HEK293 (cell line): ENCODE results near the gene TCF7L1.

ENCODE experiments used
- CTCF ChIA-PET: fragments of 350-600 bp; formaldehyde crosslinking; extraction: SDS; loops from one replicate; lab custom pipeline; 2021; ENCODE audit warnings: antibody characterized with exemption; lab: Yijun Ruan, JAX
- POLR2A ChIA-PET: fragments of 300-600 bp; formaldehyde crosslinking; extraction: SDS; loops from one replicate; lab custom pipeline; 2020; ENCODE audit warnings: antibody characterized with exemption, inconsistent platforms; lab: Yijun Ruan, JAX
- H3K27ac ChIP-seq: fragments of 200-500 bp; sonication (Bioruptor generic); 2 replicates; pipeline ENCODE4 v1.5.1; 2014; ENCODE audit warnings: low read depth, low read length, control low read depth, inconsistent platforms; ENCODE audit errors: extremely low read depth
- H3K36me3 ChIP-seq, 2 experiments: fragments of 200-500 bp in 1 of 2; sonication (Bioruptor generic) in 1 of 2; 1 replicate in 1 of 2; 2 replicates in 1 of 2; pipeline ENCODE4 v1.5.1; 2014 to 2017; ENCODE audit warnings: inconsistent platforms in 2 of 2, low read length in 2 of 2; ENCODE audit not compliant: control insufficient read depth in 2 of 2, insufficient read depth in 1 of 2
- H3K4me1 ChIP-seq: fragments of 200-500 bp; sonication (Bioruptor generic); 2 replicates; pipeline ENCODE4 v1.5.1; 2014; ENCODE audit warnings: mild to moderate bottlenecking, low read length, inconsistent platforms; ENCODE audit not compliant: control insufficient read depth, insufficient read depth
- H3K4me3 ChIP-seq: 2 replicates; pipeline ENCODE4 v1.5.1; 2011; ENCODE audit warnings: low read depth, mild to moderate bottlenecking, control low read depth, low read length, moderate library complexity
- H3K9me3 ChIP-seq: fragments of 200-500 bp; sonication (Bioruptor generic); 2 replicates; pipeline ENCODE4 v1.5.1; 2014; ENCODE audit warnings: low read depth, low read length, inconsistent platforms; ENCODE audit not compliant: control insufficient read depth, insufficient read depth
- AEBP2 ChIP-seq: fragments of 450-650 bp; formaldehyde crosslinking; IDR thresholded peaks from 2 replicates; pipeline ENCODE4 v1.5.1; 2016; ENCODE audit warnings: missing biosample characterization, missing genetic modification characterization, borderline replicate concordance
- HOXD13 ChIP-seq: sonication (generic); formaldehyde crosslinking; IDR thresholded peaks from 2 replicates; pipeline ENCODE4 v1.8.0; 2022; ENCODE audit warnings: missing genetic modification reagents, borderline replicate concordance
- INSM2 ChIP-seq: fragments of 450-650 bp; formaldehyde crosslinking; IDR thresholded peaks from 2 replicates; pipeline ENCODE4 v1.5.1; 2016; ENCODE audit warnings: missing biosample characterization, missing genetic modification characterization
- OSR2 ChIP-seq: fragments of 450-650 bp; formaldehyde crosslinking; IDR thresholded peaks from 2 replicates; pipeline ENCODE4 v1.5.1; 2016; ENCODE audit warnings: missing biosample characterization, missing genetic modification characterization
- PRDM1 ChIP-seq: fragments of 450-650 bp; formaldehyde crosslinking; IDR thresholded peaks from 2 replicates; pipeline ENCODE4; 2016; ENCODE audit warnings: missing biosample characterization, missing genetic modification characterization
- SCRT2 ChIP-seq: fragments of 450-650 bp; formaldehyde crosslinking; IDR thresholded peaks from 2 replicates; pipeline ENCODE4 v1.5.1; 2016; ENCODE audit warnings: missing biosample characterization, missing genetic modification characterization
- ZBTB21 ChIP-seq: fragments of 450-650 bp; formaldehyde crosslinking; IDR thresholded peaks from 2 replicates; pipeline ENCODE4 v1.5.1; 2017; ENCODE audit warnings: missing biosample characterization, missing genetic modification characterization
- ZBTB26 ChIP-seq: fragments of 450-650 bp; formaldehyde crosslinking; optimal IDR thresholded peaks from 2 replicates; pipeline ENCODE3; 2016; ENCODE audit warnings: missing biosample characterization, mild to moderate bottlenecking, missing genetic modification characterization
- ZFP69B ChIP-seq: fragments of 450-650 bp; formaldehyde crosslinking; IDR thresholded peaks from 2 replicates; pipeline ENCODE4 v1.5.1; 2016; ENCODE audit warnings: missing biosample characterization, missing genetic modification characterization
- ZNF214 ChIP-seq: fragments of 450-650 bp; formaldehyde crosslinking; IDR thresholded peaks from 2 replicates; pipeline ENCODE4 v1.5.1; 2017; ENCODE audit warnings: missing biosample characterization, mild to moderate bottlenecking, missing genetic modification characterization, borderline replicate concordance
- ZNF473 ChIP-seq: fragments of 450-650 bp; formaldehyde crosslinking; IDR thresholded peaks from 2 replicates; pipeline ENCODE4 v1.5.1; 2017; ENCODE audit warnings: missing biosample characterization, missing genetic modification characterization
- ZNF555 ChIP-seq: fragments of 450-650 bp; formaldehyde crosslinking; conservative IDR thresholded peaks from 2 replicates; pipeline ENCODE4 v1.5.1; 2017; ENCODE audit warnings: missing biosample characterization, mild to moderate bottlenecking, missing genetic modification characterization, inconsistent platforms
- ZNF654 ChIP-seq: fragments of 450-650 bp; formaldehyde crosslinking; IDR thresholded peaks from 2 replicates; pipeline ENCODE4 v1.5.1; 2016; ENCODE audit warnings: low read depth, missing biosample characterization, missing genetic modification characterization
- ZNF76 ChIP-seq: fragments of 450-650 bp; formaldehyde crosslinking; IDR thresholded peaks from 2 replicates; pipeline ENCODE4; 2016; ENCODE audit warnings: low read depth, missing biosample characterization, missing genetic modification characterization, borderline replicate concordance
- ZNF777 ChIP-seq: fragments of 450-650 bp; formaldehyde crosslinking; IDR thresholded peaks from 2 replicates; pipeline ENCODE4 v1.5.1; 2017; ENCODE audit warnings: missing biosample characterization, missing genetic modification characterization, borderline replicate concordance
- ZSCAN4 ChIP-seq: fragments of 450-650 bp; formaldehyde crosslinking; IDR thresholded peaks from 2 replicates; pipeline ENCODE4 v1.5.1; 2017; ENCODE audit warnings: missing biosample characterization, missing genetic modification characterization
- TF ChIP-seq, protein P1 (sequence below): fragments of 450-650 bp; formaldehyde crosslinking; IDR thresholded peaks from 2 replicates; pipeline ENCODE4 v1.5.1; 2016; ENCODE audit warnings: missing biosample characterization, missing genetic modification characterization
- TF ChIP-seq, protein P2 (sequence below): fragments of 450-650 bp; formaldehyde crosslinking; IDR thresholded peaks from 2 replicates; pipeline ENCODE4 v1.5.1; 2017; ENCODE audit warnings: missing biosample characterization, missing genetic modification characterization
- TF ChIP-seq, protein P3 (sequence below): fragments of 450-650 bp; formaldehyde crosslinking; IDR thresholded peaks from 2 replicates; pipeline ENCODE4 v1.5.1; 2016; ENCODE audit warnings: missing biosample characterization, missing genetic modification characterization

TCF7L1 gene

GRCh38 chr2:85157345-85157744 is 24.2 kb downstream of the TCF7L1 start (continued):
- TF ChIP-seq, protein P1, sequence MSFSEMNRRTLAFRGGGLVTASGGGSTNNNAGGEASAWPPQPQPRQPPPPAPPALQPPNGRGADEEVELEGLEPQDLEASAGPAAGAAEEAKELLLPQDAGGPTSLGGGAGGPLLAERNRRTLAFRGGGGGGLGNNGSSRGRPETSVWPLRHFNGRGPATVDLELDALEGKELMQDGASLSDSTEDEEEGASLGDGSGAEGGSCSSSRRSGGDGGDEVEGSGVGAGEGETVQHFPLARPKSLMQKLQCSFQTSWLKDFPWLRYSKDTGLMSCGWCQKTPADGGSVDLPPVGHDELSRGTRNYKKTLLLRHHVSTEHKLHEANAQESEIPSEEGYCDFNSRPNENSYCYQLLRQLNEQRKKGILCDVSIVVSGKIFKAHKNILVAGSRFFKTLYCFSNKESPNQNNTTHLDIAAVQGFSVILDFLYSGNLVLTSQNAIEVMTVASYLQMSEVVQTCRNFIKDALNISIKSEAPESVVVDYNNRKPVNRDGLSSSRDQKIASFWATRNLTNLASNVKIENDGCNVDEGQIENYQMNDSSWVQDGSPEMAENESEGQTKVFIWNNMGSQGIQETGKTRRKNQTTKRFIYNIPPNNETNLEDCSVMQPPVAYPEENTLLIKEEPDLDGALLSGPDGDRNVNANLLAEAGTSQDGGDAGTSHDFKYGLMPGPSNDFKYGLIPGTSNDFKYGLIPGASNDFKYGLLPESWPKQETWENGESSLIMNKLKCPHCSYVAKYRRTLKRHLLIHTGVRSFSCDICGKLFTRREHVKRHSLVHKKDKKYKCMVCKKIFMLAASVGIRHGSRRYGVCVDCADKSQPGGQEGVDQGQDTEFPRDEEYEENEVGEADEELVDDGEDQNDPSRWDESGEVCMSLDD: no peak
- no peak for TF ChIP-seq INSM2 (tag by site-specific recombination)
- TF ChIP-seq AEBP2 (tag by site-specific recombination): no peak
- TF ChIP-seq ZBTB26 (tag by site-specific recombination): no peak
- TF ChIP-seq ZNF555 (tag by site-specific recombination): no peak
- TF ChIP-seq ZNF473 (tag by site-specific recombination): no peak

DNA sequence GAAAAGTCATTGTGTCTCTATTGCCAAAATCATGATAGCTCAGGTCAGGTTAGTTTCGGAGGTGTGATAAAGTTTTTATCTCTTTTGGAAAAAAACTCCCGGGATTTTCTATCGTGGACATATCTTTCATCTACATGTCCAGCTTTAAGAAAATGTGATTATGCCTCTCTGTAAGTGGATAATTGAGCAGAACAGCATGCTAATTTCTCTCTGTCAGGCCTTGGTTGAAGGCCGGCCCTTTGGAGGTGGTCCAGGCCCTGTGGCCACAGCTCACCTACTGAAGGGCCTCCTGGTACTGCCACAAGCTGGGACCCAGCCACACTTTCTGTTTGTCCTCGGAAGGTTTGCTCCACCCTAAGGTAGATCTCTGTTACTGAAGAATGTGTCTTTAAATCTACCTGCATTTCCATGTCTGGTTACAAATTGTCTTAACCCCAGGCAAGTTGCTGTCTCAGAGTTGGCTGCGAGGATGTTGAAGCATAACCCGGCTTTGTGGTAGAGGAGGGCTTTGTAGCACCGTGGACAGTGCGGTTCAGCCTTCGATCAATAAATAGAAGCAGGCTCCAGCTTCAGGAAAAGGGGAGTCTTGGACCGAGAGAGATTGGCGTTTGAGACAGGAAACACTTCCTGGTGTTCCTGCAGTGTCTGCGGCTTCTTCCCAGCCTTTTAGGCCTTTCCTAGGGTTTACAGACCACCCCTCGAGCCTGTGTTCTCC is 25.5 kb downstream of the TCF7L1 start:
- no peak for TF ChIP-seq HOXD13 (CRISPR knock-in tag)
- no peak for TF ChIP-seq SCRT2 (tag by site-specific recombination)
- TF ChIP-seq, protein P2, sequence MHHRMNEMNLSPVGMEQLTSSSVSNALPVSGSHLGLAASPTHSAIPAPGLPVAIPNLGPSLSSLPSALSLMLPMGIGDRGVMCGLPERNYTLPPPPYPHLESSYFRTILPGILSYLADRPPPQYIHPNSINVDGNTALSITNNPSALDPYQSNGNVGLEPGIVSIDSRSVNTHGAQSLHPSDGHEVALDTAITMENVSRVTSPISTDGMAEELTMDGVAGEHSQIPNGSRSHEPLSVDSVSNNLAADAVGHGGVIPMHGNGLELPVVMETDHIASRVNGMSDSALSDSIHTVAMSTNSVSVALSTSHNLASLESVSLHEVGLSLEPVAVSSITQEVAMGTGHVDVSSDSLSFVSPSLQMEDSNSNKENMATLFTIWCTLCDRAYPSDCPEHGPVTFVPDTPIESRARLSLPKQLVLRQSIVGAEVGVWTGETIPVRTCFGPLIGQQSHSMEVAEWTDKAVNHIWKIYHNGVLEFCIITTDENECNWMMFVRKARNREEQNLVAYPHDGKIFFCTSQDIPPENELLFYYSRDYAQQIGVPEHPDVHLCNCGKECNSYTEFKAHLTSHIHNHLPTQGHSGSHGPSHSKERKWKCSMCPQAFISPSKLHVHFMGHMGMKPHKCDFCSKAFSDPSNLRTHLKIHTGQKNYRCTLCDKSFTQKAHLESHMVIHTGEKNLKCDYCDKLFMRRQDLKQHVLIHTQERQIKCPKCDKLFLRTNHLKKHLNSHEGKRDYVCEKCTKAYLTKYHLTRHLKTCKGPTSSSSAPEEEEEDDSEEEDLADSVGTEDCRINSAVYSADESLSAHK (tag by site-specific recombination): no peak
- TF ChIP-seq OSR2: no peak
- TF ChIP-seq ZNF214: no peak
- no peak for TF ChIP-seq ZBTB21 (tag by site-specific recombination)
- TF ChIP-seq PRDM1: no peak
- TF ChIP-seq, protein P3, sequence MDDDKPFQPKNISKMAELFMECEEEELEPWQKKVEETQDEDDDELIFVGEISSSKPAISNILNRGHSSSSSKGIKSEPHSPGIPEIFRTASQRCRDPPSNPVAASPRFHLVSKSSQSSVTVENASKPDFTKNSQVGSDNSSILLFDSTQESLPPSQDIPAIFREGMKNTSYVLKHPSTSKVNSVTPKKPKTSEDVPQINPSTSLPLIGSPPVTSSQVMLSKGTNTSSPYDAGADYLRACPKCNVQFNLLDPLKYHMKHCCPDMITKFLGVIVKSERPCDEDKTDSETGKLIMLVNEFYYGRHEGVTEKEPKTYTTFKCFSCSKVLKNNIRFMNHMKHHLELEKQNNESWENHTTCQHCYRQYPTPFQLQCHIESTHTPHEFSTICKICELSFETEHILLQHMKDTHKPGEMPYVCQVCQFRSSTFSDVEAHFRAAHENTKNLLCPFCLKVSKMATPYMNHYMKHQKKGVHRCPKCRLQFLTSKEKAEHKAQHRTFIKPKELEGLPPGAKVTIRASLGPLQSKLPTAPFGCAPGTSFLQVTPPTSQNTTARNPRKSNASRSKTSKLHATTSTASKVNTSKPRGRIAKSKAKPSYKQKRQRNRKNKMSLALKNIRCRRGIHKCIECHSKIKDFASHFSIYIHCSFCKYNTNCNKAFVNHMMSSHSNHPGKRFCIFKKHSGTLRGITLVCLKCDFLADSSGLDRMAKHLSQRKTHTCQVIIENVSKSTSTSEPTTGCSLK (tag by site-specific recombination): no peak
- no peak for TF ChIP-seq ZNF654
- TF ChIP-seq ZSCAN4 (tag by site-specific recombination): no peak
- no peak for TF ChIP-seq ZNF777
- no peak for TF ChIP-seq ZNF76 (tag by site-specific recombination)
- TF ChIP-seq ZFP69B (tag by site-specific recombination): no peak
- Histone ChIP-seq H3K4me1 (peaks cover 16% of the 10 kb centered on the region), H3K36me3 (no peaks in the 10 kb centered on the region), H3K9me3 (no peaks in the 10 kb centered on the region), H3K27ac (no peak overlapping the region), H3K4me3 (no peak overlapping the region)
- ChIA-PET POLR2A (no interaction called here), CTCF (interaction anchor here (0.8 kb wide), 1 partner anchor 92 kb away, joined by 4 read pairs; no protein-coding TSS in a partner anchor)
